ENCODE results near the gene SMIM34. TPM values are rescaled to one million over a fixed set of nuclear protein-coding genes. Genes with fewer than 3 reads are reported as not detected.

Gene SMIM34
- total RNA-seq, 2 experiments from 2014 or later, result not detected

Small RNA genes lying within 50 kb of the gene (small RNA-seq; reads per million reads assigned to genes)
- not detected for gene RF00614

Other genes with a start within 250 kb of the SMIM34 start
- gene KCNE2, start 59.9 kb downstream of the SMIM34 start, total RNA-seq (2014; rRNA removed; shearing (Covaris generic)), result not detected in 2 replicates
- not detected in 2 replicates for gene KCNE2, start 59.9 kb downstream of the SMIM34 start, total RNA-seq (2022)
- 3.6 and 3.8 TPM in 2 replicates for gene SMIM11, start 48.4 kb downstream of the SMIM34 start, total RNA-seq (2014; rRNA removed; shearing (Covaris generic))
- gene SMIM11, start 48.4 kb downstream of the SMIM34 start, total RNA-seq (2022), result 6.1 and 7.7 TPM in 2 replicates
- not detected in 2 replicates for gene KCNE1, start 88.3 kb upstream of the SMIM34 start, total RNA-seq (2014; rRNA removed; shearing (Covaris generic))
- 0.15 and 0.24 TPM in 2 replicates for gene KCNE1, start 88.3 kb upstream of the SMIM34 start, total RNA-seq (2022)
- gene RCAN1, start 191.2 kb upstream of the SMIM34 start, total RNA-seq (2014; rRNA removed; shearing (Covaris generic)), result 2.8 and 6.8 TPM in 2 replicates
- gene RCAN1, start 191.2 kb upstream of the SMIM34 start, total RNA-seq (2022), result 8.0 and 8.9 TPM in 2 replicates
- gene CLIC6, start 245.0 kb upstream of the SMIM34 start, total RNA-seq (2014; rRNA removed; shearing (Covaris generic)), result not detected in 2 replicates
- not detected in 2 replicates for gene CLIC6, start 245.0 kb upstream of the SMIM34 start, total RNA-seq (2022)